SH-SY5Y (cell line): Measurements from ENCODE around the gene TMEM130.

Source experiments
- GATA2 ChIP-seq: IDR thresholded peaks from 2 replicates; pipeline ENCODE4 v1.6.1; 2011; ENCODE audit warnings: mild to moderate bottlenecking, low read depth, low read length
- GATA3 ChIP-seq: IDR thresholded peaks from 2 replicates; pipeline ENCODE4 v1.6.1; 2011; ENCODE audit warnings: low read depth, mild to moderate bottlenecking, low read length, moderate library complexity

- no peak for TF ChIP-seq GATA3
- TF ChIP-seq GATA2, result no peak
These were observed 40.6 kb upstream of the TMEM130 start for GRCh38 chr7:98910427-98910826.
